Measurements from ENCODE around the gene SEC63. TPM values are rescaled to one million over a fixed set of nuclear protein-coding genes. Genes with fewer than 3 reads are reported as not detected.
"Not testable (repeated sequence)": the region's sequence is repeated elsewhere in the genome, so short reads cannot be mapped to it uniquely, and the experiment has no call there.

SEC63 gene
- total RNA-seq, 1 donor from 2014 or later: 85.5 TPM

- DNase-seq (ENCODE audit: low spot score): no peak
These were observed 26.1 kb downstream of the SEC63 start for GRCh38 chr6:107931894-107932293.

GRCh38 chr6:107928984-107929383, 29.0 kb downstream of the SEC63 start:
- DNase-seq (ENCODE audit: low spot score): no peak

GRCh38 chr6:107926697-107927544, 31.1 kb downstream of the SEC63 start:
- not testable (repeated sequence) for DNase-seq (ENCODE audit: low spot score)

- no peak for DNase-seq (ENCODE audit: low spot score)
These were observed 40.3 kb downstream of the SEC63 start for GRCh38 chr6:107917451-107918375.

- not testable (repeated sequence) for DNase-seq (ENCODE audit: low spot score)
These were observed 41.0 kb downstream of the SEC63 start for GRCh38 chr6:107916961-107917360.

GRCh38 chr6:107911692-107912091, 46.3 kb downstream of the SEC63 start:
- no peak for DNase-seq (ENCODE audit: low spot score)

- DNase-seq (ENCODE audit: low spot score): peak; percentile 20
These were observed 63.1 kb downstream of the SEC63 start for GRCh38 chr6:107894809-107895396.

- not testable (repeated sequence) for DNase-seq (ENCODE audit: low spot score)
These were observed 67.6 kb downstream of the SEC63 start for GRCh38 chr6:107890431-107890830.

GRCh38 chr6:107885950-107886349, 72.1 kb downstream of the SEC63 start:
- DNase-seq (ENCODE audit: low spot score): not testable (repeated sequence)

- no peak for DNase-seq (ENCODE audit: low spot score)
These were observed 78.1 kb downstream of the SEC63 start for GRCh38 chr6:107879941-107880340.

- DNase-seq (ENCODE audit: low spot score): no peak
These were observed 80.0 kb downstream of the SEC63 start for GRCh38 chr6:107877968-107878367.

GRCh38 chr6:107871976-107872375, 86.0 kb downstream of the SEC63 start:
- no peak for DNase-seq (ENCODE audit: low spot score)

- not testable (repeated sequence) for DNase-seq (ENCODE audit: low spot score)
These were observed 86.5 kb downstream of the SEC63 start for GRCh38 chr6:107871512-107871911.

- no peak for DNase-seq (ENCODE audit: low spot score)
These were observed 87.0 kb downstream of the SEC63 start for GRCh38 chr6:107871016-107871415.

GRCh38 chr6:107870381-107870780, 87.6 kb downstream of the SEC63 start:
- no peak for DNase-seq (ENCODE audit: low spot score)

- no peak for DNase-seq (ENCODE audit: low spot score)
These were observed 88.1 kb downstream of the SEC63 start for GRCh38 chr6:107869871-107870270.

GRCh38 chr6:107868867-107869611, 89.0 kb downstream of the SEC63 start:
- DNase-seq (ENCODE audit: low spot score): no peak

GRCh38 chr6:107867302-107867615, 90.7 kb downstream of the SEC63 start:
- DNase-seq (ENCODE audit: low spot score): no peak

GRCh38 chr6:107866606-107867301, 91.3 kb downstream of the SEC63 start:
- DNase-seq (ENCODE audit: low spot score): no peak

- no peak for DNase-seq (ENCODE audit: low spot score)
These were observed 93.5 kb downstream of the SEC63 start for GRCh38 chr6:107864226-107865127.
